H1 (cell line): ENCODE results near the gene PSMD6. TPM values are rescaled to one million over a fixed set of nuclear protein-coding genes. Genes with fewer than 3 reads are reported as not detected.

ENCODE experiments used
- CTCF ChIA-PET: fragments of 300-600 bp; sonication (Branson Sonifier 250); formaldehyde crosslinking; loops from one replicate; lab custom pipeline; 2021; ENCODE audit not compliant: partially characterized antibody; lab: Charles Lee
- POLR2A ChIA-PET: fragments of 300-600 bp; sonication (Branson Sonifier 250); formaldehyde crosslinking; loops from one replicate; lab custom pipeline; 2021; ENCODE audit warnings: inconsistent platforms; ENCODE audit not compliant: partially characterized antibody; lab: Charles Lee
- DNase-seq, 2 experiments: peaks; one replicate each; pipeline versions ENCODE4 v3.0.0 to v3.0.0-alpha.2; 2010 to 2022; ENCODE audit warnings: low spot score in 2 of 2, low read depth in 1 of 2, mixed read lengths in 1 of 2
- FAIRE-seq: peaks from 2 replicates; lab custom pipeline; 2011; peaks lifted over from hg19 to GRCh38; lab: Jason Lieb, UNC
- H2AFZ ChIP-seq: 2 replicates; pipeline ENCODE4 v1.8.1; 2012; ENCODE audit warnings: low read length, inconsistent platforms
- H2AK5ac ChIP-seq: 2 replicates; pipeline ENCODE4 v1.6.1; 2013; ENCODE audit warnings: low read depth, low read length
- H2BK120ac ChIP-seq: replicated peaks from 2 replicates; pipeline ENCODE3; 2013; ENCODE audit warnings: low read depth, low read length, inconsistent platforms
- H2BK12ac ChIP-seq: 2 replicates; pipeline ENCODE4 v1.6.1; 2013; ENCODE audit warnings: low read depth, low read length
- H2BK15ac ChIP-seq: 2 replicates; pipeline ENCODE4 v1.6.1; 2013; ENCODE audit warnings: low read length
- H2BK20ac ChIP-seq: 2 replicates; pipeline ENCODE4 v1.6.1; 2013; ENCODE audit warnings: low read length
- H2BK5ac ChIP-seq: 2 replicates; pipeline ENCODE4 v1.6.1; 2013; ENCODE audit warnings: low read depth, low read length
- H3K14ac ChIP-seq: 2 replicates; pipeline ENCODE4 v1.6.1; 2013; ENCODE audit warnings: inconsistent platforms; ENCODE audit not compliant: insufficient read length
- H3K18ac ChIP-seq: 2 replicates; pipeline ENCODE4 v1.6.1; 2013; ENCODE audit warnings: low read length; ENCODE audit errors: extremely low read depth
- H3K23ac ChIP-seq: 2 replicates; pipeline ENCODE4 v1.6.1; 2013; ENCODE audit warnings: inconsistent platforms; ENCODE audit not compliant: insufficient read length
- H3K23me2 ChIP-seq: 2 replicates; pipeline ENCODE4 v1.6.1; 2013; ENCODE audit warnings: low read depth, low read length
- H3K27ac ChIP-seq: 2 replicates; pipeline ENCODE4 v1.6.1; 2011; ENCODE audit warnings: low read depth, low read length, inconsistent platforms
- H3K27me3 ChIP-seq, 4 experiments: replicated peaks in 1 of 4; 1 replicate in 1 of 4; 2 replicates in 3 of 4; pipeline versions ENCODE4 v1.6.1 to v1.8.1; 2011 to 2013; ENCODE audit warnings: low read length in 3 of 4, mild to moderate bottlenecking in 3 of 4, inconsistent platforms in 2 of 4, mixed read lengths in 2 of 4, moderate library complexity in 1 of 4; ENCODE audit not compliant: control insufficient read depth in 3 of 4, insufficient read depth in 3 of 4; ENCODE audit errors: extremely low read depth in 1 of 4
- H3K36me3 ChIP-seq, 4 experiments: 2 replicates each; pipeline versions ENCODE4 v1.6.1 to v1.8.1; 2011 to 2013; ENCODE audit warnings: mild to moderate bottlenecking in 4 of 4, low read length in 3 of 4, moderate library complexity in 2 of 4, control low read depth in 1 of 4, inconsistent platforms in 1 of 4; ENCODE audit not compliant: insufficient read depth in 4 of 4, control insufficient read depth in 2 of 4
- H3K4ac ChIP-seq: replicated peaks from 2 replicates; pipeline ENCODE3; 2013; ENCODE audit warnings: low read length, low read depth, mixed read lengths, inconsistent platforms; ENCODE audit not compliant: insufficient read length
- H3K4me1 ChIP-seq, 4 experiments: replicated peaks in 1 of 4; 1 replicate in 1 of 4; 2 replicates in 3 of 4; pipeline versions ENCODE4 v1.6.1 to v1.8.1; 2011 to 2013; ENCODE audit warnings: low read length in 3 of 4, inconsistent platforms in 2 of 4, mixed read lengths in 1 of 4; ENCODE audit not compliant: insufficient read depth in 4 of 4, control insufficient read depth in 3 of 4
- H3K4me2 ChIP-seq, 2 experiments: 2 replicates each; pipeline versions ENCODE4 v1.6.1 to v1.8.1; 2011 to 2013; ENCODE audit warnings: low read depth in 2 of 2, low read length in 2 of 2, control low read depth in 1 of 2, inconsistent platforms in 1 of 2, mild to moderate bottlenecking in 1 of 2; ENCODE audit not compliant: insufficient read depth in 1 of 2
- H3K4me3 ChIP-seq, 4 experiments: fragments of 200-600, 300-600 bp in 1 of 4; sonication (generic), shearing (Covaris generic), sonication (Bioruptor Twin) in 1 of 4; 2 replicates each; pipeline versions ENCODE4 v1.5.1 to v1.8.1; 2011 to 2016; ENCODE audit warnings: low read length in 4 of 4, low read depth in 3 of 4, control low read depth in 2 of 4, inconsistent platforms in 2 of 4, mild to moderate bottlenecking in 2 of 4, mixed read lengths in 1 of 4, moderate library complexity in 1 of 4; ENCODE audit not compliant: insufficient read depth in 2 of 4; ENCODE audit errors: extremely low read depth in 1 of 4
- H3K56ac ChIP-seq: replicated peaks from 2 replicates; pipeline ENCODE3; 2013; ENCODE audit warnings: low read depth, mild to moderate bottlenecking, mixed read lengths, low read length, inconsistent platforms; ENCODE audit not compliant: insufficient read length
- H3K79me1 ChIP-seq: 2 replicates; pipeline ENCODE4 v1.6.1; 2013; ENCODE audit warnings: low read depth, low read length, control low read depth
- H3K79me2 ChIP-seq, 2 experiments: 2 replicates each; pipeline versions ENCODE4 v1.6.1 to v1.8.1; 2012 to 2013; ENCODE audit warnings: low read length in 2 of 2, mild to moderate bottlenecking in 2 of 2, inconsistent platforms in 1 of 2; ENCODE audit not compliant: insufficient read depth in 2 of 2, control insufficient read depth in 1 of 2
- H3K9ac ChIP-seq, 4 experiments: replicated peaks in 1 of 4; 1 replicate in 1 of 4; 2 replicates in 3 of 4; pipeline versions ENCODE4 v1.6.1 to v1.8.1; 2011 to 2013; ENCODE audit warnings: low read depth in 3 of 4, low read length in 3 of 4, control low read depth in 2 of 4, mild to moderate bottlenecking in 2 of 4, moderate library complexity in 2 of 4, inconsistent platforms in 1 of 4; ENCODE audit errors: extremely low read depth in 1 of 4
- H3K9me3 ChIP-seq, 2 experiments: 2 replicates each; pipeline versions ENCODE4 v1.6.1 to v1.8.1; 2012 to 2013; ENCODE audit warnings: mild to moderate bottlenecking in 2 of 2, moderate library complexity in 2 of 2, control low read depth in 1 of 2, inconsistent platforms in 1 of 2, low read depth in 1 of 2, low read length in 1 of 2, mixed read lengths in 1 of 2; ENCODE audit not compliant: insufficient read depth in 2 of 2
- H4K20me1 ChIP-seq, 2 experiments: replicated peaks in 1 of 2; 2 replicates each; pipeline versions ENCODE3 to v1.8.1; 2011 to 2013; ENCODE audit warnings: inconsistent platforms in 2 of 2, low read length in 2 of 2, mild to moderate bottlenecking in 1 of 2; ENCODE audit not compliant: insufficient read depth in 2 of 2, control insufficient read depth in 1 of 2
- H4K5ac ChIP-seq: 2 replicates; pipeline ENCODE4 v1.6.1; 2013; ENCODE audit warnings: low read length, low read depth, mixed read lengths, inconsistent platforms; ENCODE audit not compliant: insufficient read length
- H4K8ac ChIP-seq: 2 replicates; pipeline ENCODE4 v1.8.0; 2013; ENCODE audit warnings: mild to moderate bottlenecking, moderate library complexity, low read length, inconsistent platforms; ENCODE audit not compliant: insufficient read depth; ENCODE audit errors: extremely low read depth
- H4K91ac ChIP-seq: replicated peaks from 2 replicates; pipeline ENCODE3; 2013; ENCODE audit warnings: low read length, mixed read lengths, inconsistent platforms; ENCODE audit not compliant: insufficient read length
- WGBS, 2 experiments: shearing (Covaris generic) in 1 of 2; methylation state at CpG; one replicate each; pipeline versions ENCODE4 v1.1.6 to v1.1.7; 2013 to 2015; ENCODE audit warnings: low lambda C conversion rate in 2 of 2, mixed read lengths in 2 of 2, inconsistent platforms in 1 of 2, low coverage in 1 of 2, missing lambda C conversion rate in 1 of 2; ENCODE audit not compliant: insufficient replicate concordance in 2 of 2, insufficient coverage in 1 of 2, insufficient read length in 1 of 2; ENCODE audit errors: extremely low coverage in 1 of 2, missing lambda C conversion rate in 1 of 2; 5-methylcytosine and 5-hydroxymethylcytosine counted together
- polyA plus RNA-seq, 7 experiments: library from polyadenylated mRNA; depleted of rRNA in 3 of 7; stranded (reverse) in 5 of 7; unstranded in 2 of 7; fragments of >200 nt in 5 of 7; fragments of 200-250 nt in 2 of 7; gene quantifications; 1 replicate in 5 of 7; 2 replicates in 1 of 7; 4 replicates in 1 of 7; pipeline versions ENCODE4 v1.2.1 to v1.2.3, GENCODE V29; 2011 to 2013; ENCODE audit warnings: missing spikeins in 2 of 7, mixed read lengths in 2 of 7
- total RNA-seq: library from RNA; stranded (reverse); fragmentation: NEBNext Ultra II Directional; extraction: Animal tissue kit (Norgen Biotek cat#: 25700); gene quantifications from 2 replicates; pipeline ENCODE4 v1.2.1, GENCODE V29; 2021

PSMD6 gene
- total and polyA plus RNA-seq, 2 of the 8 experiments (the other 6 are each of a cell fraction or from before 2014, with no cell fraction given) = 43.7 to 104 TPM

GRCh38 chr3:63998852-63999754 lies 24.2 kb downstream of the PSMD6 start:
- H2BK20ac ChIP-seq = no peak overlapping the region
- H3K4me3 ChIP-seq = no peak overlapping the region
- no peak overlapping the region for H3K4ac ChIP-seq
- H4K5ac ChIP-seq = no peak overlapping the region
- H3K27me3 ChIP-seq = no peaks in the 10 kb centered on the region
- no peak overlapping the region for H2AFZ ChIP-seq
- H3K27ac ChIP-seq = no peak overlapping the region
- H4K20me1 ChIP-seq = peaks cover 0 to 2% of the 10 kb centered on the region in 2 experiments
- peaks cover 3 to 6% (median 5%) of the 10 kb centered on the region in 4 experiments; a peak in 4 of 7 replicates for H3K4me1 ChIP-seq
- no peaks in the 10 kb centered on the region for H3K9me3 ChIP-seq
- no peak overlapping the region for H3K9ac ChIP-seq
- POLR2A ChIA-PET = no interaction called here
- no peak overlapping the region for H2BK5ac ChIP-seq
- H3K23ac ChIP-seq = no peak overlapping the region
- 89% methylated on average over 10 of the region's 10 CpGs; no CpG with 5 or more reads in 1 of the 2 experiments for WGBS, 2 experiments
- H3K79me2 ChIP-seq = no peaks in the 10 kb centered on the region
- H3K79me1 ChIP-seq = no peaks in the 10 kb centered on the region
- H3K23me2 ChIP-seq = no peaks in the 10 kb centered on the region
- CTCF ChIA-PET = interaction anchor here (0.9 to 1.5 kb wide), 2 partner anchors 8 to 24 kb away, joined by 3 to 4 read pairs; no protein-coding TSS in a partner anchor
- no peak overlapping the region for H3K4me2 ChIP-seq
- no peak overlapping the region for H4K8ac ChIP-seq
- no peak overlapping the region for H4K91ac ChIP-seq
- H2BK12ac ChIP-seq = no peak overlapping the region
- H3K36me3 ChIP-seq = peaks cover 6 to 23% (median 17%) of the 10 kb centered on the region in 4 experiments; a peak in 7 of 8 replicates
- DNase-seq (no peak), FAIRE-seq (no peak)
- H3K18ac ChIP-seq = no peak overlapping the region
- no peak overlapping the region for H2BK15ac ChIP-seq
- no peak overlapping the region for H3K14ac ChIP-seq
- H2BK120ac ChIP-seq = no peak overlapping the region
- H2AK5ac ChIP-seq = no peak overlapping the region
- no peak overlapping the region for H3K56ac ChIP-seq
